HUDEP-2 (cell line): ENCODE measurements around the gene SLC38A10.

Experiments used
- DNase-seq, 76 experiments: peaks; one replicate each; lab custom pipeline; 2025; ENCODE audit not compliant: unreplicated experiment in 76 of 76; lab: John Stamatoyannopoulos, UW

The SLC38A10 gene

DNA sequence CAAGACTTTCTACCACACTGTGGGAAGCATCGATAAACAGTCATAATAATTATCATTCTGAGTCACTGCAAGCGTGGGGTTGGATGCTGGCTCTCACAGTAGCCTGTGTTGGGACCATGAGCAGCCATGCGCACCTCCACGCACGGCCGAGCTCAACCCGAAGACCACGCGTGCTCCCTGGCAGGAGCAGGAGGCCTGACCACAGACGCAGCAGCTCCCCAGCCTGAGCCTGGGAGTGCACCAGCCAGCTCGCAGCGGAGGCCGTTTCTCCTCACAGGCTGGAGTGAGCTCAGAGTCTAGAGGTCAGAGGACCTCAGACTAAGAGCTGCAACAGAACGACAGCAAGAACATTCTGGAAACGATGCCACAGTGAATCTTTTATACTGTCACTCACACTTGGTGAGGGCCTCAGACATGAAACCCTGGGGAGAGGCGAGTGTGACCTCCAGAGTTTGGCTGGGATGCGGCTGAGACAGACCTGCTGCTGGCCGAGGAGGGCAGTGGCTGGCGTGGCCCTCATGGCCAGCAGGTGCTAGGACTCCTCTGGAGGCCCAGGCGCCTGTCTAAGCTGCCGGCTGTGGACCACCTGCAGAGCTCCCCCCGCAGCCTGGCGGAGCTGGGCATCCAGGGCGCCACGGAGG lies 50.0 kb downstream of the SLC38A10 start:
- no peak for DNase-seq

GRCh38 chr17:81244358-81245023 lies 50.6 kb downstream of the SLC38A10 start:
- peak in 1 of 76 experiments; percentile 6 for DNase-seq

- DNase-seq: no peak
Observed at GRCh38 chr17:81243333-81243664, 51.8 kb downstream of the SLC38A10 start.

DNA sequence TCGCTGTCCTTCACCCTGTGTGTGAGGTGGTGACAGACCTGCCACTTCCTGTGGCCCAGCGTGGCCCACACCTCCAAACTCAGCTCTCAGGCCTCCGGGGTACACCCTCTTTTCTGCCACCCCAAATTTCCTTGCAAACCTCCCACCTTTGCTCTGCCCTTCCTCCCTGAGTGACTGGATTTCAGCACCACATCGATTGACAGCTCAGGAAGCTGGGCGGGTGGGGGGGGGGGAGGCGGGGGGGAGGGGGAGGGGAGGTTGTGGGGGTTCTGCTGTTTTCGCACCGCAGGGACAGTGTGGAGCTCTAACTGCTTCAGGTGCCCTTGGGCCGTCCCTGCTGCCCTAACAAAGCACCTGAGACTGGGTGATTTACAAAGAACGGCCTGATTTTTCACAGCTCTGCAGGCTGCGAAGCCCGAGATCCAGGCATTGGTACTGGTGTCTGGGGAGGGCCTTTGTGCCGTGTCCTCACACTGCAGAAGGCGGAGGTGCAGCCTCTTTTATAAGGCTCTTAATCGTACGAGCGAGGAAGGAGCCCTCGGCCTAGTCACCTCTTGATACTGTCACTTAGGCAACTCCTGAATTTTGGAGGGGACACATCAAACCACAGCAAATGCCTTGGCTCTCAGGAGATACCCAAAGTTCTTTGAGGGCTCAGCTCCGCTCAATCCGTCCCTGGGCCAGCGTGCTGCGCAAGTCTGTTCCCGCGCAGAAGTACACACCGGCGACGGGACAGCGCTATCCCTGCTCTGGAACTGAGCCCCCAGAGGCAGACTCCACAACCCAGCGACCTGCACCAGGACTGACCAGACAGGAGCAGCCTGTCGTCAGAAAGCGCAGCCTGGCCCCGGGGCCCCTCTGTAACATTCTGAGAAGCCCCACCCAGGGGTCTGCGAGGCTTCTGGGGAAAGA lies 52.4 kb downstream of the SLC38A10 start:
- no peak for DNase-seq

GRCh38 chr17:81241648-81242420 lies 53.3 kb downstream of the SLC38A10 start:
- peak in 45 of 76 experiments; percentile 4 to 67 (median 30) for DNase-seq

GRCh38 chr17:81241203-81241602 lies 53.9 kb downstream of the SLC38A10 start:
- no peak for DNase-seq

DNA sequence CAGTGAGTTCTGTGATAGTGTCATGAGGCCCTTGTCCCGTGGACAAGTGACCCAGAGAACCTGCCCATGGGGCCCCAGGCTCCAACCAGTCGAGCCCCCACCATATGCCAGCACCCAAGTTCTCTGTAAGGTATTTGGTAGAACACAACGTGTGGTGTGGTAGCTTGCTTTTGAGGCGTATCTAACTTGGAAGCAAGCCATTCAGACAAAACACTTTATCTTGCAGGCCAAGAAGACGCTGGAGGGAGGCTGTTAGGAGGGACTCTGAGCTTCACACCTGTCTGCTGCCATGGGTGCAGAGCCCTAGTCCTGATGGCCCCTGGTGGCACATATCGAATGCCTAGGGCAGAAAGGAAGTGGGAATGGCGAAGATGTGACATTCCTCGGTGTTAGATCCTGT lies 54.3 kb downstream of the SLC38A10 start:
- DNase-seq: peak in 58 of 76 experiments; percentile 12 to 76 (median 39)

- DNase-seq: peak in 15 of 76 experiments; percentile 7 to 54 (median 28)
Observed at GRCh38 chr17:81239714-81240555, 55.2 kb downstream of the SLC38A10 start.

DNA sequence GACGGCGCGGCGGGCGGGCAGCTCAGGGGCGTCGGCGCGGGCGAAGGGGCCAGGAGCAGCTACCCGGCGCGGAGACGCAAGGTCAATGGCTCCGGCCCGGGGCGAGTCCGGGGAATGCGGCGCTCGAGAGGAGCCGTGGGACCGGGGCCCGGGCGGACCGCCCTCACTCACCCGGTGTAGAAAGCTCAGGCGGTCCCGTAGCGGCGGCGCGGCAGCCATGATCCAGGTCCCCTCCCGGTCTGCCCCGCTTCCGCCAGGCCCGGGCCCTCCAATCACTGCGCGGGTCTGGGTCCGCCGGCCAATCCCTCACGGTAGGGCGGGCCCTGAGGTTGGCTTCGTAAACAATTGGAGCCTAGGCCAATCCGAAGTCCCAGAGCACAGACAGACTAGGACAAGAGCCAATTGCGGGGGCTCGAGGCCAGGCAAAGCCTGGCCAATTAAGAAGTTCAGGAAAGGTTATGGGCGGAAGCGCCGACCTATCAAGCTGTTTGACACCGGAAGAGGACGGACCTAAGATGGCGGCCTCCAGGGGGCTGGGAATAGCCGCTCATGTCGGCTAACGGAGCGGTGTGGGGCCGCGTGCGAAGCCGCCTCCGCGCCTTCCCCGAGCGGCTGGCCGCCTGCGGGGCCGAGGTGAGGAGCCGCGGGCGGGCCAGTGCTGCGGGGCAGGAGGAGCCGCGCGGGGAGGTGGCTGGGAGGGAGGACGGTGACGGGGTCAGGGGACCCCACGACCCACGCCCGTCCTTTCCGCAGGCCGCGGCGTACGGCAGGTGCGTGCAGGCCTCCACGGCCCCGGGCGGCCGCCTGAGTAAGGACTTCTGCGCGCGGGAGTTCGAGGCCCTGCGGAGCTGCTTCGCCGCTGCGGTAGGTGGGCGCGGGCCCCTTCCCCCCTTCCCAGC lies 56.0 kb downstream of the SLC38A10 start, which contains the start of the genes NDUFAF8 and TEPSIN:
Gene NDUFAF8 (plus strand): TSS at position 504 of the 899 bp plus-strand sequence. CDS start 46 bp downstream, at position 550.
Gene TEPSIN (minus strand): TSS at position 241 of the 899 bp plus-strand sequence. CDS start 22 bp downstream, at position 219.
- peak in 75 of 76 experiments; percentile 71 to 99 (median 96) for DNase-seq

DNA sequence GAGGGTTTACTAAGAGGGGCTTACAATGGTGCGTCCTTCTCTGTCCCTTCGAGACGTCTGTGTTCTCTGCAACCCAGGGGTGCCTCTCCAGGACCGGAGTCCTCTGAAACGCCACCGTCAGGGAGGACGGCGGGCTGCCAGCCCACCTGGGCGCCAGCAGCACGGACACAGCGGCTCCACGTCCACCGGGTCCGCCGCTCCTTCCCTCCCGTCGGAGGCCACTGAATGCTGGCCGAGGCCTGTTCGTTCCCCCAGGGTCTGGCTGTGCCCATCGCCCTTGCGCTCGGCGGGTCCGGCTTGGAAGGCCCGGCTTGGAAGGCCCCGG lies 56.7 kb downstream of the SLC38A10 start:
- no peak for DNase-seq

- no peak for DNase-seq
Observed at GRCh38 chr17:81237591-81238489, 57.3 kb downstream of the SLC38A10 start.

GRCh38 chr17:81236784-81237183 lies 58.3 kb downstream of the SLC38A10 start:
- no peak for DNase-seq

DNA sequence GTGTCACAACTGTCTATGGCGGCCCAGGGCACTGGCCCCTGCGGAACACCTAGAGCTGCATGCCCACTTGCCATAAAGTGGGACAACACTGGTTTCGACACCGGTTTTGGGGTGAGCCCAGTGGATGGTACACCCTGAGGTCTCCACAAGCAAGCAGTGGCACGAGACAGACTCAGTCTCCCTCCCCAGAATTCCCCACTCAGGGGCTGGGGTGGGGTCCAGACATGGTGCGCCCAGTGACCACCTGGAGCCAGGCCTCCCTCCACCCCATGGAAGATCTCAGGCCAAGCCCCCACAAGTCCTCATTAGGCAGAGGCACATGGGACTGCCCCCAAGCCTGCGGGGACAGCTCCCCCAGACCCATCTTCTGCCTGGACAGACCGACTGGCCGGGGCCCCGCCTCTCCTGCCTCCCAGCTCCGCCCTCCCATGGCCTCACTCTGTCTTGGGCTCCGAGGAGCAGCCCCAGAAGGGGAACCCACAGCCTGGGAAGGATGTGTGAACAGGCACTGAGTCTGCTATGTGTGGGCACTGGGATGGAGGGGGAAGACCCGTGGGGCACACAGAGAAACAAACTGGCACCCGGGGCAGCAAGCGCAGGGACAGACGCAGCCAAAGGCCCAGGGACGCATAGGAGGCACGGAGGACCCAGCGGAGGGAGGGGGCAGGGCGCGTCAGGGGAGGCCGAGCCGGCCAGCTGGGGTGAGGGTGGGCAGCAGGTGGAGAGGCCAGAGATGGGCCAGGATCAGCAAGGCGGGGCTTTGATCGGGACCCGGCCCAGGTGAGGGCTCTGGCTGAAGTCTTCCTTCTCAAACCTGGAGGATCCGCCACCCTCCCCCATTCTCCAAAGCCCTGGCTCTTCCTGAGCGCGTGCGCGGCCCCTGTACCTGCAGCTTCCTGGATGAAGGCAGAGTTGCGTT lies 59.0 kb downstream of the SLC38A10 start:
- DNase-seq: no peak

- DNase-seq: peak in 5 of 76 experiments; percentile 9 to 26 (median 17)
Observed at GRCh38 chr17:81234940-81235821, 59.9 kb downstream of the SLC38A10 start.

- DNase-seq: no peak
Observed at GRCh38 chr17:81234506-81234855, 60.6 kb downstream of the SLC38A10 start.
